GM21515 (cell line): Measurements from ENCODE around the gene TMEM53.
A peak's percentile ranks its signal among the peaks of the same experiment; 100 is the strongest.

Source experiments
- ATAC-seq: cut with Tn5 transposase; IDR thresholded peaks from one replicate; pipeline ENCODE4 v1.9.1; 2021; ENCODE audit not compliant: unreplicated experiment

TMEM53 gene

DNA sequence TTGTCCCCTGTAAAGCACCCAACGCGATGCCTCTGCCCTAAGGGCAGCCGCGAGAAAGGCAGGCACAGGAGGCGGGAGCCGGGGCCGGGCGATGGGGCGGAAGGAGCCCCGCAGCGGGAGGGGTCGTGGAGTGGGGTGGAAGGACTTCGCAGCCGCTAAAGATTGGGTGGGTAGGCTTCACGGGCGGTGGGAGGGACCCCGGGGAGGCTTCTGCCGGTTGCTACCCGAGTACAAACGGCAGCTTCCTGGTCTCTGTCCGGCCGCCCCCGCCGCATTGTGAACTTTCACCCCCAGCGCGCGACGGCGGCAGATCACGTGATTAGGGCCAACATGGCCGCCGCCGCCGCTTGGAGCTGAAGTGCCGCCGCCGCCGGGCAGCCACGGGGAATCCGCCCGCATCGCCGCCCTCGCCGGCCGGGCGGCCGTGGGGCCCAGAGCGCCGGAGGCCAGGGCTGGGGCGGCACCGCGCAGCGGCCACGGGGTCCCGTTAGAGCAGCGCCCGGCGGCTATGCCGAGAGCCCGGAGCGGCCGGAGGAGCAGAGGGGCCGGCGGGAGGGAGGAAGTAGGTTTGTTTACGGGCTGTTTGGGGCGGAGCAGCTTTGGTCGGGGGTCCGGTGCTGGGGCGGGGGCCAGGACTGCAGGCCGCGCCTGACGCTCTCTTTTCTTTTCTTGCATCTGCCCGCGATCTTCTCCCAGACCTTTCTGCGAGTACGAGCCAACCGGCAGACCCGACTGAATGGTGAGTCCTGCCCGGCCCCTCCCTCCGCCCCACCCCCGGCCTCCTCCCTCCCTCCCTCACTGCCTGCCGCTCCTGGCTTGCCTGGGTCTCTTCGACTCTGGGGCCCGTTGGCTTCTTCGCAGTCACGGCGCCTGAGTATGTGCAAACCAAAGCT is 42.4 kb downstream of the TMEM53 start:
- peak; percentile 60 for ATAC-seq

DNA sequence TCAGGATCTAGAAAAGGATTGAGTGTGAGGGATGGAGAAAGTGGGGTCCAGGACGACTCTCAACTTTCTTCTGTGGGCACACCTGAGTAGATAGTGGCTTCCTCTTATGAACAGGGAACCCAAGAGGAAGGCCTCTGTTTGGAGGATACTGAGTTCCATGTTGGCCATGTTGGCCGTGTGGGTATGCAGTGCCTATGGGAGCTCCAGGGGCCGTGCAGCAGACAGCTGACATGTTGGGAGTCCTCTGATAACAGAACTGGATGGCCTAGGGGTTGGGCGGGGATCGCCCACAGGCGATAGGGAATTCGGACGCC is 43.0 kb downstream of the TMEM53 start:
- peak; percentile 13 for ATAC-seq

DNA sequence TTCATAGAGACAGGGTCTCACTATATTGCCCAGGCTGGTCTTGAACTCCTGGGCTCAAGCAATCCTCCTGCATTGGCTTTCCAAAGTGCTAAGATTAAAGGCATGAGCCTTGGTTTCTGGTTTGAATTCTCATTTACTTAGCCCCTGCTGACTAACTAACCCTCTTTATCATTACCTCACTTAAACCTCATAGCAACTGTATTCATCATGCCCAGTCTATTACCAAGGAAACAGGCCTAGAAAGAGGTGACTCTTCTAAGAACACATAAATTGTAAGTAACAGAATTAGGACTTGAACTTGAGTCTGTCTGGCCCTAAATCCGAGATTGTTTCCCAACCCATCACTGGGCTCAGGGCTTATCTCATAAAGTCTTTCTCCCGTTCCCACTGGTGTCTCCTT is 44.2 kb downstream of the TMEM53 start:
- ATAC-seq, result no peak

DNA sequence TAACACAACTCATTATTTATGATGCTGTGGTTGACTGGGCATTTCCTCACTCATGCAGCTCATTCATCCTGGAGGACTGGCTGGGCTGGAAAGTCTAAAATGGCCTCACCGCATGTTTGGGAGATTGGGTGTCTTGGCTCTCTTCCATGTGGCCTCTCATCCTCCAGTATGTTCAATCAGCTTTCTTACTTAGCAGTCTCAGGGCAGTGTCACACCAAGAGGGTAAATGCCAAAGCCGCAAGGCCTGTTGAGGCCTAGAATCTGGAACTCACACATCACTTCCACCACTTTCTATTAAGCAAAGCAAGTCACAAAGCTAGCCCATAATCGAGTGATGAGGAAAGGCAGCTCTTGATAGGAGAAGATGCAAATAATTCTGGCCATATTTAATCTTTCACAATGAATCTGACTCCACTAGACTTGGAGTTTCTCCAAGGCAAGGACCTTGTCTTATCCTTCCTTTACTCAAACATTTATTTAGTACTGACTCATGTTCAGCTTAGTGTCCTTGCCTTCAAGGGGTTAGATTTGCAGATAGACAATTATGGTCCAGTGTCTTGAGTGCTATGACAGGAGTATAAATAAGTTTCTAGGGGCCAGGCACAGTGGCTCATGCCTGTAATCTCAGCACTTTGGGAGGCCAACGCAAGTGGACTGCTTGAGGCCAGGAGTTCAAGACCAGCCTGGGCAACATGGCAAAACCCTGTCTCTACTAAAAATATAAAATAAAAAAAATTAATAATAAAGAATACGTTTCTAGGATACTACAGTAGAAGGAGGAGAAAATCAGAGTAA is 45.1 kb downstream of the TMEM53 start:
- ATAC-seq, result no peak

DNA sequence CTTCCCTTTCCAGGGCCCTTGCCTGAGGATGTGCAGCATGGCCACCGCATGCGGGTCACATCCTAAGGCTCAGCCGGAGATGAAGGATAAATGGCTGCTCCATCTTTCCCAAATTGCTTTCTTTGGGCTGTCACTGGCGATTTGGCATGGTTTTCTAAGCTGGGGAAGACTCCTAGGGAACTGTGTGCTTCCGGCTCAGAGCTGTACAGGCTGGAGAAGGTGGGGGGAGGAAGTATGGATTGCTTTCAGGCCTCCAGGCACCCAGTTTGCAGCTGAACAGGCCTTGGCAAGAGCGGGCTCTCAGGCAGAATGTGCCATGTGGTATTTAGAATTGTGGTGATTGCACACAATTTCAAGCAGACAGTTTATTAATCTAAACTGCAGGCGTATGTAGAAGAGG is 48.9 kb downstream of the TMEM53 start:
- ATAC-seq, result no peak

DNA sequence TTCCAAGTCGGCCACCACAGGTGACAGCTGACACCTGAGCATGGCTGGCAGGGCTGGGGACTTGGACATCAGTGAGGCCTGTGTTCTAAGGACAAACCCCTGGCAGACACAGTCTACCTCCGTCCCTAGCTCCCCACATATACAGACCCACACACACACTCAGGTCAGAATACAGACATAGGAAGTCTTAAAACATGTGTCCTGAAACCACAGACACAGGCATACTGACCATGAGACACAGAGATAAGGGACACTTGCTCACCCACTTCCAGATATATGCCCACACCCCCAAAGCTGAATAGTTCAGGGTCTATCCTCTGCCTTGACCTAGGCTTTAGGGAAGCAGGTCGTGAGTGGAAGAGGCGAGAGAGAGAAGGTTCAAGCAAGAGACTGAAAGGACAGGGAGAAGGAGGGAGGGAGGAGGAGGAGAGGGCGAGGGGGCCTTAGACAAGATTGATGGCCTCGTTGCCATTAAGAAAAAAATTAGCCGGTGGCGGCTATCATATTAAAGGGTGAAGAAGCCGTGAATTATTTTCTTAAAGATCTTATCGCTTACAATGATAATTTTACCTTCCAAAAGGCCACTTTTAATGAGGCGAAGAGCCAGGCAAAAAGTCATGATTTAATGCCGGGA is 49.9 kb downstream of the TMEM53 start:
- no peak for ATAC-seq

DNA sequence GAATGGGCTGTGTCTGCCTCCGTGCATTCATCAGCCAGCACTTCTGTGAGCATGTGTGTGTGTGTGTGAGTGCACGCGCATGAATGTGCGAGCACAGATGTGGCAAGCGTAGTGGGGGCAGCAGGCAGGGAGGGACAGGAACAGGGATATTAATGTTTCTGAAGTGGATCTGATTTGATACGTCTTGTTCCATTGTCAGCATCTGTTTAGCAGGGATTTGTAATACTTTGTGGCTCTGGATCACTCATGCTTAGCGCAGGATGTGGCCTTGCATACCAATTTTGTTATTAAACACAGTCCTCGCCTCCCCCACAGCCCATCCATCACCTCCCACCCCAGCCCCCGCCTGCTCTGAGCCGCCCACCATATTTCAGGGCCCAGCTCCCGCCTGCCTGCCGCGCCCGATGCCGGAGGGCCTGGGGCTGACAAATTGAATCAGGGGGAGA is 52.4 kb downstream of the TMEM53 start:
- ATAC-seq, result no peak

DNA sequence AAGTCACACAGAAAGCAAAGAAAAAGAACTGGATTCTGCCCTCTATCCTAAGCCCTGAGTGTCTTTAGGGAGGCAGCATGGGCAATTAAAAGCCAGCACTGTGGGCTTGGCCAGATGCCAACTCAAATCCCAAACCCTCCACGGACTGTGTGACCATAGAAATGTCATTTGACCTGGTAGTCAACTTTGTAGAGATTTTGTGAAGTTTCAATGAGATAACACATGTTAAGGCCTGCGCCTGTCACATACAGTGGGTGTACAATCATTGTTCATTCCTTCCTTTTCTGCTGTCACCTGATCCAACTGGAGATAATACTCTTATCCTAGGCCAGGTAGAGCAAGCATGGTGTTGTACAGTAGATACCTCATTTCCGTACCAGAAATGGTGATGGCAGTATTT is 54.2 kb downstream of the TMEM53 start:
- ATAC-seq, result no peak

DNA sequence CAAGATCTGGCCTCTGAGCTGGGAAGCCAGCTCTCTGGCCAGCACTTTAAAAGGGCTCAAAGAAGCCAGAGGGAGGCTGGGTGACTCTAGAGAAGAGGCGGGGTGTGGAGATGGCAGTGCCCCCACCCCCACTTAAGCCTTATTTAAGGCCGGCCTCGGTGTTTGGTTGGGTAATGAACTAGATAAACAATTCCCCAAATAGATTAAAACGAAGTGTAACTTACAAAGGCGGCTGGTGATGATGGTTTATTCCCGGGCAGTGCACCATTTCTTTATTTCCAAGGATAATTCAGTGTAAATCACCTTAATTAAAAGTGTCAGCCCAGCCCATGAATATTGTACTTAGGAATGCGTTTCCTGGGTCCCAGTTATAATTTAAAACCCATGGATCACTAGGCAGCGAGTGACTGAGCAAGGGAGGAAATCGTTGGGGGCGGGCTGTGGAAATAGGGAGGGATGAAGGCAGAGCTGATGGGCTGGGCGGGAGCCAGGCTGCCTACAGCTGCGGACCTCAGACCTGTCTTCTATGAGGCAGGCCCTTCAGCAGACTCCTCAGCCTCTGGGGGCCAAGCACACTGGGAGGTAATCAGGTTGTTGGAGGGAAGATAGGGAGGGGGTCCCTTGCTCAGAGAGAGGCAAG is 54.9 kb downstream of the TMEM53 start:
- ATAC-seq, result no peak

DNA sequence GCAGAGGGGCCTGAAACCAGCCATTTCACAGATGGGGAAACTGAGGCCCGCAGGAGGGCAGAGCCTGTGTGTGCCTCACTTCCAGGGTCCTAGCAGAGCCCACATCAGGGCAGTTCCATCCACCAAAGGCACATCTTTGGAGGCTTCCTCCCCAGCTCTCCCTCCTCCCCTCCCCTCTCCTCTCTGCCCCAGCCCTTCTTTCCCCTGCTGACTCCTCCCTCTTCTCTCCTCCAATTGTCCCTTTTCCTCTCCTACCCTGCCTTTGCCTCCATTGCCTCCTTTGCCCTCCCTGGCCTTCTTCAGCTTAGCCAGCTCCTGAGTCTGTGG is 56.6 kb downstream of the TMEM53 start:
- no peak for ATAC-seq

DNA sequence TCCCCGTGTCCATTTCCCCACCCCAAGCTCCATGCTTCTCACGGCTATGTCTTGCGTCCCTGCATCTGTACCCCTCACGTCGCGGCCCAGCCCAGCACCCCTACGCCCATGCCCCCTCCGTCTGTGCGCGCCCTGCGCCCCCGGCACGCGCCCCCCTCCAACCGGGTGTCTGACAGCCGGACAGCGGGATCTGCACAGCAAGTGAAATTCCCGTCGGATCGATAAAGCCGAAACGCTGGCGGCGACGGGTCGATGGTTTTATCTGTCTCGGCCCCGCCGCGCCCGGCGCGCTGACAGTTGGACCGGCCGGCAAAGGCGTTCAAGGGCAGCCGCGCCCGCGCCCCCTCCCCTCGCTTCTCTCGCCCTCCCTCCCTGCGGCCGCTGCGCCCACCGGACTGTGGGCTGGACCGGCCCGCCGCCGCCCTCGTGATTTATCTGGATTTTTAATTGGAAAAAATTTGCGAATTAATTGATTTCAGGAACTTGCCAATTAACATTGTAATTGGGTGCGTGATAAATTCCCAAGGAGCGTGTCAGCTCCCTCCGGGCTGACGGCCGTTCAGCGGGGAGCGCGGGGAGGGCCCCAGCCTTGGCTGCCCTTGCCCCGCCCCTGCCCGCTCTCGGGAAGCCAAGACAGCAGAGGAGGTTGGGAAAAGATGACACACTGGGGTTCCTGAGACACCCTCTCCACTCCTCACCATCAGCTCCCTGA is 57.1 kb downstream of the TMEM53 start:
- no peak for ATAC-seq

DNA sequence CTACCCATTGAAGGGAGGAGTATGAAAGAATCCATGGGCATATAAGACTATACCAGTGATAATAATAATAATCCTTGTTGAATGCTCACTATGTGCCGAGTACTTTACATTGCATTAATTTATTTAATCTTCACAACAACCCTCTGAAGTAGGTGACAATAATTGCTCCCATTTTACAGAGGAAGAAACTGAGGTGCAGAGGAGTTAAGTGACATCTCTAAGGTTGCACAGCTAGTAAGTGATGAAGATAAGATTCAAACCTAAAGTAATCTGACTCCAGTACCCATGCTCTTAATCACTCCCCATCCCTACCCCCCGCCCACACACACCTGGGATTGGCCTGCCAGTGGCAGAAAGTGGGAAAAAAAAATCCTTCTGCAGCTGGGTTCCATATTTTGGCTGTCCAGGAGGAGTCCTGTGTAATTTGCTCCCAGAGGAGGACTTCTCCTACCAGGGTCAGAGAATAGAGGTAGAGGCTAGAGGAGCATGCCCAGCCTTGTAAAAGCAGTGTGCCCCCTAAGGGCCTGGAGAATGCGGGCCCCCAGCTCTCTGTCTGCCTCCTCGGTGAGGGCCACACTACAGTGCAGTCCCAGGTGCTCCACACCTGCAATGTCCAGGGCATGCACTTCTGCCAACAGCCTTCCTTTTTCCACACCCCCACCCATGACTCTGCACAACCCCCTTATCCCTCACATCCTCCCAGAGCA is 57.8 kb downstream of the TMEM53 start:
- no peak for ATAC-seq

DNA sequence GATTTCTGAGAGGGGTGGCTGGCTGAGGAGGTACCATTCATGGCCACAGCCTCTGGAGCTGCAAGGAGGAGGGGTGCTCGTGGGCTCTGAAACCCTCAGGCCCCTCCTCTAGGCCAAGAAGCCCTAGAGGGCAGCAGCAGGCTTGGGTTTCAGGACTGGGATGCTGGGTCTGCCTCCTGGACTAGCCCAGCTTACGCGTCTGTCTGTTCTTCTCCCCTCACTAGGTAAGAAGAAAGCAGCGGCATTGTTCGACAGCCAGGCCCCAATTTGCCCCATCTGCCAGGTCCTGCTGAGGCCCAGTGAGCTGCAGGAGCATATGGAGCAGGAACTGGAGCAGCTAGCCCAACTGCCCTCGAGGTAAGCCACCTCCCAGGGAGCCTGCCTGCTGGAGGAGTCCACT is 60.3 kb downstream of the TMEM53 start:
- ATAC-seq, result no peak

DNA sequence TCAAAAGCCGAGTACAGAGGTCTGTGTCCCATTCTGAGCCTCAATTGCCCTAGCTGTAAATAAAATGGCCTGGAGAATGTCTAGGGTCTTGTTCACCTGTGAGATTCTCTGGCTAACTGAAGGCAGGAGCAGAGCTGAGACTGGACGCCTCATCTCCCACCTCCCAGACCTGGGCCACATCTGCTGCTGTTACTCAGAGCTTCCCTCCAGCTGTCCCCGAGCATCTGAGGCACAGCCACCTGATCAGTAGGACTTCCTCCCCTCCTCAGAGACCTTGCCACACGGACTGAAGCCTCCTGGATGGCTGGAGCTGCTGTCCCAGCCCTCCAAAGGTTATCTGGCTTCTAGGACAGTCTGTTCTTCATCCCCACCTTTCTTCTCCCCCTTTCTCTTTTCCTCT is 62.4 kb downstream of the TMEM53 start:
- no peak for ATAC-seq

DNA sequence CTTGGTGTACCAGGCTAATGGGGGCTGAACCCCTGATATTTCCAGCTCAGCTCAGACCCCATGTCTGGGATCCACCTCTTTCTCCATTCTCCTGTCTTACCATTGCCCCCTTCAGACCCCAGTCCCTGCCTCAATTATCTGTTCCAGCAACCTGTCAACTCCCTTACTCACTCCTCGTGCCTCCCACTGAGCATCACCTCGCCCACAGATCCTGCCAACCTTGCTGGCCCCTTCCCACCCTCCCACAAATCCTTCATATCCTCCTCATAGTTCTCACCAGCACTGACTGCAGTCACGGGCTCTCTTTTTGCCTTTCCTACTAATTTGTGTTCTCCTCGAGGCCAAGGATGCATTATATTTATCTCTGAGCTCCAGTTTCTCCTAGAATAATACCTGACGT is 62.9 kb downstream of the TMEM53 start:
- ATAC-seq, result no peak

DNA sequence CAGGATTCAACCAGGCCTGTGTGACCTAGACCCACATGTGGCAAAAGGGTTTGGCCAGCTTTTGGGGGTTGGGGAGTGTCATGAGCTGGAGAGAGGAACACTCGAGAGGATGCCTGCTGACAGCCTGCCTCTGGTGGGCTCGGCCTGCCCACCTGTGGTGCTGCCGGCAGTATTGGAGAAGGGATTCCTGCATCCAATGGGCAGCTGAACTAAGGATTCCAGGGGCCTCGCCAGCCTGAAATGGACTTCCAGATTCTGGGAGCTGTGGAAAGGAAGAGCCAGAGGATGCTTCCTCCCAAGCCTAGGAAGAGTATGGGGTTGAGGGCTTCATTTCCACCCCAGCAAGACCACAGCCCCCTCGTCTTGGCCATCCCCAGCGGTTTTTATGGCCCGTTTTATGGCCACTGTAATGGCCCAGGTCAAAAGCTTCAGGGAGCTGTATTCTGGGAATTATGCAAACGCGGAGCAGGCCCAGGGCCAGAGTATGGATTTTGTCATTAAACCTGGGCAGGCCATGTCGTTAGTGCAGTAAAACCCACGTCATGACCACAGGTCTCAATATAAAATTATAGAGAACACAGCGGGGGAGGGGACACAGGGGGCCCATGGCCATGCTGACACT is 63.6 kb downstream of the TMEM53 start:
- no peak for ATAC-seq

DNA sequence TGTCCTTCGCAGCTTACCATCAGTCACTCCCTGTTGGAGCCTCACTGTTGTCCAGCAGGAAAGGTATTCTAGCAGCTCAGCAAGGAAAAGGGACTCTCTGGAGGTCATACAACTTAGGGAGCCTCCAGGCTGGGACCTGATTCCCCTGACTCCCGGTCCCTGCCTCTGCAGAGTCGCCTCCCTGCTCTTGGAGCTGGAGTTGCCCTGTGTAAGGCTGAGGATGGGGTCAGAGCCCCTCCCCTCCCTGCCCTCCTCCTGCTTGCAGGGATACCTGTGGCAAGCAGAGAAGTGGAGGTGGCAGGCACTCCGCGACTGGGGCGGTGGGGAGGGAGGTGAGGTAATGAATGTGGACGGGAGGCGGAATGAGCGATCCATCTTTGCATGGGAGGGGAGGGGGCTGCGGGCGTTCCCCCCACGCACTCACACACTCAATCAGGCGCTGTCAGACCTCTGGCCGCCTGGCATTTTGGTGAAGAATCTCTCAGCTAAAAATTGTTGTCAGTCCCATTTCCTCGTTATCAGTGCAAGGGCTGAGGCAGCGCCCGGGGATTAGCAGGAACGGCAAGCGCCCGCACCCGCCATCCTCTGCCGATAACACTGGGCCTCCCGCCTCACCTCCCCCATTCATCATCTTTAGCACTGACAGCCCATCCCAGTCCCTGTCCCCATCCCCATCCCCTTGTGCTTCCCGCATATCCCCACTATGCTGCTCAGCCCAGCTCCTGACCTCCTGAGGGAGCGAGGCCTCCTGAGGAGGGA is 64.3 kb downstream of the TMEM53 start:
- ATAC-seq, result no peak

DNA sequence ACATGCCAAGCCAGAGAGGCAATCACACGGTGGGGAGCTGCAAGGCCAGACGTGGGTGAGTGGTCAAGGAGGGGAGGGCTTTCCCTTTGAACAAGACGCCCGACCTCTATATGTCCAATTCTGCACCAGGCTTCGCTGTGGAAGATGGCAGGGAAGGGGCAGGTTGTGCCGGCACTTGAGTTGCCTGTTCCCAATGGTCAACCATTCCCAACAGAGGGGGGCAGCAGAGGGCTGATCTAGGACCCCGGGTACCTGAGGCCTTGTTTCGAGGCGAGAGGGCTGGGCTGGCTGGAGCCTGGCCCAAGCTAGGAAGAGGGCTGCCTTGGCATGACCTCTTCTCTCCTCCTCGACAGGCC is 64.9 kb downstream of the TMEM53 start:
- ATAC-seq, result no peak

DNA sequence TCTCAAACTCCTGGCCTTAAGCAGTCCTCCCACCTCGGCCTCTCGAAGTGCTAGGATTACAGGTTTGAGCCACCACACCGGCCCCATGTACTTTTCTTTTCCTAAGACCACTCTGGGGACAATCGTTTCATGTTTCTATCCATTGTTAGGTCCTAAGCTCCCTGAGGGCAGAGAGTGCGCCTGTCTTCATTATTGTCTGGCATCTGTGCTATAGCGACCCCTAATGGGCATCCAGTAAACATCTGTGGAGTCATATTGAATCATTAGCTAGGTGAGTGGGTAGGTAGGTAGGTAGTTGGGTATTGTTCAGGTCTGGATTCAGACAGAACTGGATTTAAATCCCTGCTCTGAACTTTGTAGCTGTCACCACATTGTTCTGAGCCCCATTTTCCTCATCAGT is 66.1 kb downstream of the TMEM53 start:
- ATAC-seq, result no peak
